PFSK-1 (cell line): Measurements from ENCODE around the gene CLDN14.

Experiments used
- FOXP2 ChIP-seq: optimal IDR thresholded peaks from 2 replicates; pipeline ENCODE3; 2011; ENCODE audit warnings: borderline replicate concordance, control low read depth, inconsistent platforms; ENCODE audit not compliant: insufficient read depth; ENCODE audit errors: extremely low read length, extremely low read depth
- POLR2AphosphoS5 ChIP-seq: IDR thresholded peaks from 2 replicates; pipeline ENCODE4 v1.6.1; 2012; ENCODE audit warnings: low read depth, mild to moderate bottlenecking, control low read depth, low read length, moderate library complexity
- SIN3A ChIP-seq: IDR thresholded peaks from 2 replicates; pipeline ENCODE4 v1.6.1; 2012; ENCODE audit warnings: mild to moderate bottlenecking, low read length, moderate library complexity, borderline replicate concordance; ENCODE audit not compliant: insufficient read depth
- TAF1 ChIP-seq: IDR thresholded peaks from 2 replicates; pipeline ENCODE4 v1.6.1; 2012; ENCODE audit warnings: low read length, control low read depth, borderline replicate concordance; ENCODE audit not compliant: insufficient read depth
- TF ChIP-seq, protein P1 (sequence below), 2 experiments: IDR thresholded peaks; 2 replicates each; pipeline versions ENCODE4 v1.6.1 to v1.8.0; 2011 to 2012; ENCODE audit warnings: low read depth in 2 of 2, low read length in 2 of 2, control low read depth in 1 of 2, inconsistent platforms in 1 of 2, mild to moderate bottlenecking in 1 of 2, moderate library complexity in 1 of 2; ENCODE audit not compliant: insufficient read depth in 1 of 2

CLDN14 gene

DNA sequence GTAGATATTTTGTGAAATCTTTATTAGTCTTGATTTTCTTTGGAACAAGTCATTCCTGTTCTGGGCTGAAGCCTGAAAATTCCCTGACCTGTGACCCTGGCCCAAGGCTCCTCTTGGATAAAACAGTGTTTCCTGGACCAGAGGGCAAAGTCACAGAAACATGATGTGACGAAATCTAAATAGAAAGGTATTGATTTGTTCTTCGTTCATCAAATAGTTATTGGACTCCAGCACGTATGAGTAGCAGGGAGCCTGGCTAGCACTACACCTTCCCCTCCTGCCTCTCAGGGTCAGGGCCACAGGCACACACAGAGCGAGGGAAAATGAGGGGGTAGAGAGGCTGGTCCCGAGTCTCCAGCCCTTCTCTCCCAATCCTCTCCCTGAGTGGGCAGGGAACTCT, 1.7 kb upstream of the CLDN14 start:
- TF ChIP-seq, protein P1, sequence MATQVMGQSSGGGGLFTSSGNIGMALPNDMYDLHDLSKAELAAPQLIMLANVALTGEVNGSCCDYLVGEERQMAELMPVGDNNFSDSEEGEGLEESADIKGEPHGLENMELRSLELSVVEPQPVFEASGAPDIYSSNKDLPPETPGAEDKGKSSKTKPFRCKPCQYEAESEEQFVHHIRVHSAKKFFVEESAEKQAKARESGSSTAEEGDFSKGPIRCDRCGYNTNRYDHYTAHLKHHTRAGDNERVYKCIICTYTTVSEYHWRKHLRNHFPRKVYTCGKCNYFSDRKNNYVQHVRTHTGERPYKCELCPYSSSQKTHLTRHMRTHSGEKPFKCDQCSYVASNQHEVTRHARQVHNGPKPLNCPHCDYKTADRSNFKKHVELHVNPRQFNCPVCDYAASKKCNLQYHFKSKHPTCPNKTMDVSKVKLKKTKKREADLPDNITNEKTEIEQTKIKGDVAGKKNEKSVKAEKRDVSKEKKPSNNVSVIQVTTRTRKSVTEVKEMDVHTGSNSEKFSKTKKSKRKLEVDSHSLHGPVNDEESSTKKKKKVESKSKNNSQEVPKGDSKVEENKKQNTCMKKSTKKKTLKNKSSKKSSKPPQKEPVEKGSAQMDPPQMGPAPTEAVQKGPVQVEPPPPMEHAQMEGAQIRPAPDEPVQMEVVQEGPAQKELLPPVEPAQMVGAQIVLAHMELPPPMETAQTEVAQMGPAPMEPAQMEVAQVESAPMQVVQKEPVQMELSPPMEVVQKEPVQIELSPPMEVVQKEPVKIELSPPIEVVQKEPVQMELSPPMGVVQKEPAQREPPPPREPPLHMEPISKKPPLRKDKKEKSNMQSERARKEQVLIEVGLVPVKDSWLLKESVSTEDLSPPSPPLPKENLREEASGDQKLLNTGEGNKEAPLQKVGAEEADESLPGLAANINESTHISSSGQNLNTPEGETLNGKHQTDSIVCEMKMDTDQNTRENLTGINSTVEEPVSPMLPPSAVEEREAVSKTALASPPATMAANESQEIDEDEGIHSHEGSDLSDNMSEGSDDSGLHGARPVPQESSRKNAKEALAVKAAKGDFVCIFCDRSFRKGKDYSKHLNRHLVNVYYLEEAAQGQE (IDR thresholded peaks at IDR 0.05; ENCODE audit: insufficient read depth in 1 of 2, low read depth in 2 of 2, low read length in 2 of 2) = no peak
- TF ChIP-seq SIN3A = no peak
- TF ChIP-seq POLR2AphosphoS5 = no peak
- TF ChIP-seq TAF1 = no peak
- TF ChIP-seq FOXP2 = no peak

DNA sequence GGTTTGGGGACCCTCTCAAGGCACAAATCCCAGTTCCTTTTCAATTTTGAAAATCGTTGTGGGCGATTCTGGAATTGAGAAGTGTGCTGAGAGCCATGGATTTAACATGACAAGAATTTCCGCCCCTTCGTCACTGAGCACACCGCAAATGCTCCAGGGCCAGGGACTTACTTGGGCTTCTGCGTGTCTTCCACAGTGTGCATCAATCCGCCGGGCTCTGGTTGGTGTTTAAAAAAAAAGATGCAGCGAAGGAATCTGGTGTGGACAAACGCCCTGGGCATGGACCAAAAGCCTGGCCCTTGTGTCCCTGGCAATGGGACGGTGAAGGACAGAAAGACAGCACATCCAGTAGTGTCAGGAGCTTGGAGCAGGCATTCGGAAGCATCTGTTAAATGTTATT, 696 bp upstream of the CLDN14 start:
- no peak for TF ChIP-seq POLR2AphosphoS5

DNA sequence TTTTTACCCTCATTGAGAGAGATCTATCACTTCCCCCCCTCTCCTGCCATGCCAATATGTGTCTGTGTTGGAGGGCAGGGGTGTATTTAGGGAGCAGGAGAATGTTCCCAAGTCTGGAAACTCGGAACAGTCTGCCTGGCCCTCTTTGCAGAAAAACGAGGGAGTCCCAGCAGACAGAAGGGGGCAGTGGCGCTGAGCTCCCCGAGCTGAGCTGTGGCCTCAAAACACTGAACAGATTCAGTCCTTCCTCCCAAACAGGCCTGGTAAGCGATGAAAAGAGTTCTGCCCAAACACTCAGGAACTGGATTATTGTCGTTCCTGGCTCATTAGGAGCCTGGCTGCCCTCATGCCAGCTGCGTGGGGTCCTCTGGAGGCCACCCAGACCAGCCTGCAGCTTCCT, 981 bp downstream of the CLDN14 start:
- TF ChIP-seq FOXP2 = no peak

DNA sequence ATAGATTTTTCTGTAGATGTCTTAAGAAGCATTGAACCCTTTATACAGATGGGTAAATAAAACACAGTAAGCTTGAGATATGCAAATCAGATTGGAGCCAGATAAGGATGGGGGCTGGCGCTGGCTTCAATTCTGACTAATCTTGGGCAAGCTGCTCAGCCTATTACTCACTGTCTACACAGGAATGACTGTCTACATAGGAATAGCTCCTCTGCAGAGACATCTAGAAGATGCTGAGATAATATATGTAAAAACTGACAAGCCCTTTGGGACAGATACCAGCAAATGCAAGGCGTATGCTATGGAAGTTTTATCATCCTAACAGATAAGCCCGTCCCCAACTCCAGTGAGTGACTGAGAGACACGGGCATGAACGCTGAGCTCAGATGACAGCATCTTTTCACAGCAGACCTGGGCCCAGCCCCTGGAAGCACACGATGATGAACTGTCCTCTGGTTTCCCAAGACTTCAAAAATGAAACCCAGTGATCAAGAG, 1.7 kb downstream of the CLDN14 start:
- TF ChIP-seq TAF1 (no peak), SIN3A (no peak), POLR2AphosphoS5 (no peak), FOXP2 (no peak)
- TF ChIP-seq, protein P1 (IDR thresholded peaks at IDR 0.05; ENCODE audit: insufficient read depth in 1 of 2, low read depth in 2 of 2, low read length in 2 of 2) = no peak

DNA sequence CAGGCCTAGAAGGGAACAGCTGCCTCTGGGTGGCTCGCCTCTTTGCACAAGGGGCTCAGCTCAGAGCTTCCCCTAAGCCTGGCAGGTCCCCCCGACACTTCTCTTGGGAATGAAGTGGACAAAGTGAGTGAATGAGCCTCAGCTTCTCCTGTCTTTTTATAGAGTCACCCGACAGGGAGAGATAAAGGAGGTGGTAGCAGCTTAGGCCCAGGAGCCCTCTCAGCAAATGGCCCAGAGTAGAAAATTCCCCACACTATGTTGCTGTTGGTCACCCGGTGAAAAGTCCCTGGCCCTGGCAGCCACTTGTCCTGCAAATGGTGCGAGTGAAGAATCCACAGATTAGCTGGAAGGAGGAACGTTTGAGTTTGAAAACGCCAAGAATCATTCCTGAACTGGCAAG, 2.4 kb downstream of the CLDN14 start:
- TF ChIP-seq POLR2AphosphoS5 = no peak
- no peak for TF ChIP-seq TAF1
- TF ChIP-seq, protein P1 (IDR thresholded peaks at IDR 0.05; ENCODE audit: insufficient read depth in 1 of 2, low read depth in 2 of 2, low read length in 2 of 2) = no peak
- no peak for TF ChIP-seq SIN3A
- no peak for TF ChIP-seq FOXP2

DNA sequence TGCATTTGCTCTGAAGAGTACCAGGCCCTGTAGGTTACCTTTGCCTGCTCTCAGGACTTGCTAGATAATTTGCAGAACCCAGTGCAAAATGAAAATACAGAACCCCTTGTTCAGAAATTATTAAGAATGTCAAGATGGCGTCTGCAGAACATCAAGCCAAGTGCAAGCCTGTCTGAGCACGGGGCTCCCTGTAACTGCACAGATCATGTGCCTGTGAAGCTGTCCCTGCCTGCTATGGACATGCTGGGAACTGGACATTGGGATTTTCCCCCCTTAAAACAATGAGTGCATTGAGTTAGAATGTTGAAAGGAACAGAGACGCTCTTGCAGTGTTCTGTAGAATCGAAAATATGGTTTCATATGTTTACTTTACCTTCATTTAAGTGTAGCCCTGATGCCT, 2.9 kb downstream of the CLDN14 start:
- TF ChIP-seq, protein P1 (IDR thresholded peaks at IDR 0.05; ENCODE audit: insufficient read depth in 1 of 2, low read depth in 2 of 2, low read length in 2 of 2) = no peak
